ENCODE results near the gene ANK2. TPM values are rescaled to one million over a fixed set of nuclear protein-coding genes. Genes with fewer than 3 reads are reported as not detected.

Gene ANK2
- total RNA-seq, 1 donor from 2014 or later: 77.8 TPM

GRCh38 chr4:113331811-113332210 lies 282.4 kb downstream of the ANK2 start:
- H3K27ac Mint-ChIP-seq (ENCODE audit: unreplicated experiment): no peak overlapping the region
- FAIRE-seq: no peak
- no peaks in the 10 kb centered on the region for H3K9me3 Mint-ChIP-seq (ENCODE audit: unreplicated experiment)
- Histone ChIP-seq H3K4me2 (ENCODE audit: low read length) (no peak overlapping the region), H2AFZ (ENCODE audit: low read depth, low read length) (no peak overlapping the region), H3K9me3 (ENCODE audit: insufficient read depth, low read depth, low read length) (no peaks in the 10 kb centered on the region), H3K27ac (ENCODE audit: low read depth, low read length) (no peak overlapping the region), H3K27me3 (ENCODE audit: insufficient read depth, low read length) (no peaks in the 10 kb centered on the region), H4K20me1 (ENCODE audit: insufficient read depth, low read length) (no peaks in the 10 kb centered on the region), H3K79me2 (ENCODE audit: insufficient read depth, low read length) (no peaks in the 10 kb centered on the region), H3K4me1 (ENCODE audit: insufficient read depth, low read length) (no peaks in the 10 kb centered on the region), H3K9ac (ENCODE audit: low read length) (no peak overlapping the region), H3K4me3 (ENCODE audit: insufficient read depth, low read depth, low read length) (no peak overlapping the region), H3K36me3 (ENCODE audit: insufficient read depth, low read length) (no peaks in the 10 kb centered on the region)
- DNase-seq (ENCODE audit: low read depth): no peak
- TF ChIP-seq, protein P1, sequence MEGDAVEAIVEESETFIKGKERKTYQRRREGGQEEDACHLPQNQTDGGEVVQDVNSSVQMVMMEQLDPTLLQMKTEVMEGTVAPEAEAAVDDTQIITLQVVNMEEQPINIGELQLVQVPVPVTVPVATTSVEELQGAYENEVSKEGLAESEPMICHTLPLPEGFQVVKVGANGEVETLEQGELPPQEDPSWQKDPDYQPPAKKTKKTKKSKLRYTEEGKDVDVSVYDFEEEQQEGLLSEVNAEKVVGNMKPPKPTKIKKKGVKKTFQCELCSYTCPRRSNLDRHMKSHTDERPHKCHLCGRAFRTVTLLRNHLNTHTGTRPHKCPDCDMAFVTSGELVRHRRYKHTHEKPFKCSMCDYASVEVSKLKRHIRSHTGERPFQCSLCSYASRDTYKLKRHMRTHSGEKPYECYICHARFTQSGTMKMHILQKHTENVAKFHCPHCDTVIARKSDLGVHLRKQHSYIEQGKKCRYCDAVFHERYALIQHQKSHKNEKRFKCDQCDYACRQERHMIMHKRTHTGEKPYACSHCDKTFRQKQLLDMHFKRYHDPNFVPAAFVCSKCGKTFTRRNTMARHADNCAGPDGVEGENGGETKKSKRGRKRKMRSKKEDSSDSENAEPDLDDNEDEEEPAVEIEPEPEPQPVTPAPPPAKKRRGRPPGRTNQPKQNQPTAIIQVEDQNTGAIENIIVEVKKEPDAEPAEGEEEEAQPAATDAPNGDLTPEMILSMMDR (IDR thresholded peaks at IDR 0.05; ENCODE audit: insufficient read depth, low read depth, low read length): no peak
- no peak for TF ChIP-seq EZH2 (IDR thresholded peaks at IDR 0.05; ENCODE audit: insufficient read depth, low read length)
- H3K36me3 Mint-ChIP-seq (ENCODE audit: low read depth, unreplicated experiment): peaks cover 19% of the 10 kb centered on the region
- H3K4me1 Mint-ChIP-seq (ENCODE audit: low read depth, unreplicated experiment): peaks cover 3% of the 10 kb centered on the region
- no peaks in the 10 kb centered on the region for H3K27me3 Mint-ChIP-seq (ENCODE audit: low read depth, unreplicated experiment)
- no peak overlapping the region for H3K4me3 Mint-ChIP-seq (ENCODE audit: unreplicated experiment)

DNA sequence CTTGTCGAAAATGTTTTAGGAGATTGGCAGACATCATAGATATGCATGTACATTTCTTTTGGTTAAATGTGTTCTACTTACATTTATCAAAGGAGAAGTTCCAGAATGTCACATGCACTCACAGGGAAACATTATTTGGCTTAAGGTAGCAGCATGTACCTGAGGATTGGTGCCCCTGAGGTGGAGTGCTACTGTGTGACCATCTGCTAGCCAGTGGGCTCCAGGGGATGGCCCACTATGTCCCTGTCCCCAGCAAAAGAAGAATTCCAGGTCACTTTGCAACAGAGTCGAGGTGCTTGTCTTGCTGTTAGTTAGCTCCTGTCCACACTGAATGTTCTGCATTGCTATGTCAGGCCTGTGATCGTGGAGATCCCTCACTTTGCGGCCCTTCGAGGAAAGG lies 283.2 kb downstream of the ANK2 start:
- no peak for DNase-seq (ENCODE audit: low read depth)
- H3K4me3 Mint-ChIP-seq (ENCODE audit: unreplicated experiment): no peak overlapping the region
- H3K4me2 ChIP-seq (ENCODE audit: low read length): no peak overlapping the region
- H3K36me3 Mint-ChIP-seq (ENCODE audit: low read depth, unreplicated experiment): peaks cover 19% of the 10 kb centered on the region
- H3K4me1 ChIP-seq (ENCODE audit: insufficient read depth, low read length): no peaks in the 10 kb centered on the region
- H3K9me3 Mint-ChIP-seq (ENCODE audit: unreplicated experiment): no peaks in the 10 kb centered on the region
- no peak overlapping the region for H2AFZ ChIP-seq (ENCODE audit: low read depth, low read length)
- peaks cover 3% of the 10 kb centered on the region for H3K4me1 Mint-ChIP-seq (ENCODE audit: low read depth, unreplicated experiment)
- no peak overlapping the region for H3K27ac ChIP-seq (ENCODE audit: low read depth, low read length)
- no peaks in the 10 kb centered on the region for H3K27me3 ChIP-seq (ENCODE audit: insufficient read depth, low read length)
- no peaks in the 10 kb centered on the region for H4K20me1 ChIP-seq (ENCODE audit: insufficient read depth, low read length)
- no peaks in the 10 kb centered on the region for H3K27me3 Mint-ChIP-seq (ENCODE audit: low read depth, unreplicated experiment)
- H3K27ac Mint-ChIP-seq (ENCODE audit: unreplicated experiment): no peak overlapping the region
- H3K9me3 ChIP-seq (ENCODE audit: insufficient read depth, low read depth, low read length): no peaks in the 10 kb centered on the region
- H3K36me3 ChIP-seq (ENCODE audit: insufficient read depth, low read length): no peaks in the 10 kb centered on the region
- H3K4me3 ChIP-seq (ENCODE audit: insufficient read depth, low read depth, low read length): no peak overlapping the region
- H3K79me2 ChIP-seq (ENCODE audit: insufficient read depth, low read length): no peaks in the 10 kb centered on the region
- no peak for FAIRE-seq
- TF ChIP-seq EZH2 (IDR thresholded peaks at IDR 0.05; ENCODE audit: insufficient read depth, low read length): no peak
- TF ChIP-seq, protein P1 (IDR thresholded peaks at IDR 0.05; ENCODE audit: insufficient read depth, low read depth, low read length): no peak
- H3K9ac ChIP-seq (ENCODE audit: low read length): no peak overlapping the region

GRCh38 chr4:113335746-113336145 lies 286.3 kb downstream of the ANK2 start:
- H3K4me1 ChIP-seq (ENCODE audit: insufficient read depth, low read length): no peaks in the 10 kb centered on the region
- H3K4me3 ChIP-seq (ENCODE audit: insufficient read depth, low read depth, low read length): no peak overlapping the region
- no peak overlapping the region for H2AFZ ChIP-seq (ENCODE audit: low read depth, low read length)
- H3K36me3 Mint-ChIP-seq (ENCODE audit: low read depth, unreplicated experiment): peaks cover 19% of the 10 kb centered on the region
- no peaks in the 10 kb centered on the region for H3K9me3 ChIP-seq (ENCODE audit: insufficient read depth, low read depth, low read length)
- FAIRE-seq: no peak
- no peaks in the 10 kb centered on the region for H3K36me3 ChIP-seq (ENCODE audit: insufficient read depth, low read length)
- H3K4me3 Mint-ChIP-seq (ENCODE audit: unreplicated experiment): no peak overlapping the region
- no peaks in the 10 kb centered on the region for H4K20me1 ChIP-seq (ENCODE audit: insufficient read depth, low read length)
- no peaks in the 10 kb centered on the region for H3K27me3 ChIP-seq (ENCODE audit: insufficient read depth, low read length)
- H3K27ac ChIP-seq (ENCODE audit: low read depth, low read length): no peak overlapping the region
- H3K4me2 ChIP-seq (ENCODE audit: low read length): no peak overlapping the region
- no peak for DNase-seq (ENCODE audit: low read depth)
- H3K9ac ChIP-seq (ENCODE audit: low read length): no peak overlapping the region
- H3K4me1 Mint-ChIP-seq (ENCODE audit: low read depth, unreplicated experiment): peaks cover 13% of the 10 kb centered on the region
- H3K9me3 Mint-ChIP-seq (ENCODE audit: unreplicated experiment): no peaks in the 10 kb centered on the region
- no peaks in the 10 kb centered on the region for H3K79me2 ChIP-seq (ENCODE audit: insufficient read depth, low read length)
- H3K27me3 Mint-ChIP-seq (ENCODE audit: low read depth, unreplicated experiment): no peaks in the 10 kb centered on the region
- no peak overlapping the region for H3K27ac Mint-ChIP-seq (ENCODE audit: unreplicated experiment)
- TF ChIP-seq EZH2 (IDR thresholded peaks at IDR 0.05; ENCODE audit: insufficient read depth, low read length): no peak
- TF ChIP-seq, protein P1 (IDR thresholded peaks at IDR 0.05; ENCODE audit: insufficient read depth, low read depth, low read length): no peak

Measured in astrocyte (in vitro differentiated cells and primary cell).